Erythroblast (primary cell): ENCODE data around the gene FOXL3.

Experiments used
- GATA1 ChIP-seq: IDR thresholded peaks from 2 replicates; pipeline ENCODE4 v1.6.1; 2011; ENCODE audit warnings: low read depth, mild to moderate bottlenecking, control low read depth, low read length, moderate library complexity
- POLR2A ChIP-seq: IDR thresholded peaks from 2 replicates; pipeline ENCODE4 v1.6.1; 2011; ENCODE audit warnings: mild to moderate bottlenecking, low read length

GRCh38 chr7:299628-300027 is 9.7 kb downstream of the FOXL3 start:
- no peak for TF ChIP-seq POLR2A
- TF ChIP-seq GATA1 = no peak
